ENCODE measurements around the gene CANT1.
A peak's percentile ranks its signal among the peaks of the same experiment; 100 is the strongest.
"Not testable (repeated sequence)": the region's sequence is repeated elsewhere in the genome, so short reads cannot be mapped to it uniquely, and the experiment has no call there.

The CANT1 gene

GRCh38 chr17:78962345-78962983 lies 47.1 kb downstream of the CANT1 start:
- no peak for DNase-seq

- DNase-seq: no peak
Observed at GRCh38 chr17:78961571-78961970, 48.0 kb downstream of the CANT1 start.

- DNase-seq: peak in 1 of 58 donors; percentile 3
Observed at GRCh38 chr17:78960928-78961327, 48.6 kb downstream of the CANT1 start.

- no peak for DNase-seq
Observed at GRCh38 chr17:78959803-78960202, 49.8 kb downstream of the CANT1 start.

- DNase-seq: no peak
Observed at GRCh38 chr17:78958641-78959127, 50.9 kb downstream of the CANT1 start.

GRCh38 chr17:78957128-78957527 lies 52.4 kb downstream of the CANT1 start:
- peak in 12 of 58 donors; percentile 5 to 36 (median 18) for DNase-seq

- no peak for DNase-seq
Observed at GRCh38 chr17:78956254-78956653, 53.3 kb downstream of the CANT1 start.

- no peak for DNase-seq
Observed at GRCh38 chr17:78954684-78955083, 54.9 kb downstream of the CANT1 start.

GRCh38 chr17:78953356-78954350 lies 55.9 kb downstream of the CANT1 start:
- DNase-seq: peak in 16 of 58 donors; percentile 15 to 53 (median 28)

- DNase-seq: no peak
Observed at GRCh38 chr17:78952706-78953105, 56.9 kb downstream of the CANT1 start.

GRCh38 chr17:78951967-78952551 lies 57.5 kb downstream of the CANT1 start:
- no peak for DNase-seq

- no peak for DNase-seq
Observed at GRCh38 chr17:78950870-78951269, 58.7 kb downstream of the CANT1 start.

- no peak for DNase-seq
Observed at GRCh38 chr17:78947235-78948149, 62.1 kb downstream of the CANT1 start.

GRCh38 chr17:78946631-78947030 lies 62.9 kb downstream of the CANT1 start:
- DNase-seq: no peak

GRCh38 chr17:78946131-78946530 lies 63.4 kb downstream of the CANT1 start:
- no peak for DNase-seq

- not testable (repeated sequence) for DNase-seq
Observed at GRCh38 chr17:78945455-78945854, 64.1 kb downstream of the CANT1 start.

GRCh38 chr17:78944956-78945355 lies 64.6 kb downstream of the CANT1 start:
- DNase-seq: no peak

GRCh38 chr17:78944026-78944425 lies 65.5 kb downstream of the CANT1 start:
- no peak for DNase-seq

Data from anterior cingulate cortex (tissue), 58 donors.